Measurements from ENCODE around the gene GPRIN2.
"Not testable (repeated sequence)": the region's sequence is repeated elsewhere in the genome, so short reads cannot be mapped to it uniquely, and the experiment has no call there.

Gene GPRIN2

GRCh38 chr10:46578474-46579178 lies 22.2 kb upstream of the GPRIN2 start, which contains the start of gene SYT15:
Gene SYT15, plus strand, starts transcription at chr10:46579128. Its CDS starts 41 bp downstream, at chr10:46579169.
- DNase-seq (ENCODE audit: low read depth, low spot score); CTCF ChIA-PET; POLR2A ChIA-PET; H3K4me3 ChIP-seq (ENCODE audit: low read depth, low read length): not testable (repeated sequence)

GRCh38 chr10:46577624-46578473 lies 21.4 kb upstream of the GPRIN2 start:
- POLR2A ChIA-PET = not testable (repeated sequence)

GRCh38 chr10:46573884-46574283 lies 17.4 kb upstream of the GPRIN2 start:
- CTCF ChIA-PET; DNase-seq (ENCODE audit: low read depth, low spot score); POLR2A ChIA-PET; H3K4me3 ChIP-seq (ENCODE audit: low read depth, low read length): not testable (repeated sequence)

More at GRCh38 chr10:46577624-46578473, 21.4 kb upstream of the GPRIN2 start:
- CTCF ChIA-PET; DNase-seq (ENCODE audit: low read depth, low spot score); H3K4me3 ChIP-seq (ENCODE audit: low read depth, low read length): not testable (repeated sequence)

- DNase-seq (ENCODE audit: low read depth, low spot score); CTCF ChIA-PET; POLR2A ChIA-PET; H3K4me3 ChIP-seq (ENCODE audit: low read depth, low read length): not testable (repeated sequence)
Measured at GRCh38 chr10:46573314-46573713, 16.9 kb upstream of the GPRIN2 start.

GRCh38 chr10:46572765-46573164 lies 16.3 kb upstream of the GPRIN2 start:
- POLR2A ChIA-PET; H3K4me3 ChIP-seq (ENCODE audit: low read depth, low read length); CTCF ChIA-PET; DNase-seq (ENCODE audit: low read depth, low spot score): not testable (repeated sequence)

- POLR2A ChIA-PET, CTCF ChIA-PET: not testable (repeated sequence)
Measured at GRCh38 chr10:46570655-46571054, 14.2 kb upstream of the GPRIN2 start.

GRCh38 chr10:46567151-46567550 lies 10.7 kb upstream of the GPRIN2 start:
- POLR2A ChIA-PET; DNase-seq (ENCODE audit: low read depth, low spot score); H3K4me3 ChIP-seq (ENCODE audit: low read depth, low read length); CTCF ChIA-PET: not testable (repeated sequence)

More at GRCh38 chr10:46570655-46571054, 14.2 kb upstream of the GPRIN2 start:
- not testable (repeated sequence) for DNase-seq (ENCODE audit: low read depth, low spot score); H3K4me3 ChIP-seq (ENCODE audit: low read depth, low read length)

- H3K4me3 ChIP-seq (ENCODE audit: low read depth, low read length); POLR2A ChIA-PET: not testable (repeated sequence)
- CTCF ChIA-PET = interaction anchor here (0.7 to 0.9 kb wide), 3 partner anchors 336 to 338 kb away, joined by 3 to 5 read pairs (median 4); no protein-coding TSS in a partner anchor
- peak; percentile 67 for TF ChIP-seq CTCF (IDR thresholded peaks at IDR 0.05; ENCODE audit: insufficient read depth, low read length, missing control alignments)
- DNase-seq (ENCODE audit: low read depth, low spot score) = peak; percentile 24
Measured at GRCh38 chr10:46565591-46566332, 9.3 kb upstream of the GPRIN2 start.

- H3K4me3 ChIP-seq (ENCODE audit: low read depth, low read length) = no peak overlapping the region
- CTCF ChIA-PET = interaction anchor here (1.8 kb wide), 1 partner anchor 333 kb away, joined by 5 read pairs; no protein-coding TSS in a partner anchor
- DNase-seq (ENCODE audit: low read depth, low spot score) = no peak
- TF ChIP-seq CTCF (IDR thresholded peaks at IDR 0.05; ENCODE audit: insufficient read depth, low read length, missing control alignments) = no peak
- POLR2A ChIA-PET = no interaction called here
Measured at GRCh38 chr10:46560952-46561351, 4.5 kb upstream of the GPRIN2 start.
